RCC 7860 (cell line): ENCODE measurements around the gene FRMPD1.
"Not testable (repeated sequence)": the region's sequence is repeated elsewhere in the genome, so short reads cannot be mapped to it uniquely, and the experiment has no call there.

Source experiments
- DNase-seq: peaks from one replicate; pipeline ENCODE4 v3.0.0-alpha.2; 2015; ENCODE audit warnings: low spot score
- FAIRE-seq: peaks from 2 replicates; lab custom pipeline; 2012; peaks lifted over from hg19 to GRCh38; lab: Jason Lieb, UNC

Gene FRMPD1

DNA sequence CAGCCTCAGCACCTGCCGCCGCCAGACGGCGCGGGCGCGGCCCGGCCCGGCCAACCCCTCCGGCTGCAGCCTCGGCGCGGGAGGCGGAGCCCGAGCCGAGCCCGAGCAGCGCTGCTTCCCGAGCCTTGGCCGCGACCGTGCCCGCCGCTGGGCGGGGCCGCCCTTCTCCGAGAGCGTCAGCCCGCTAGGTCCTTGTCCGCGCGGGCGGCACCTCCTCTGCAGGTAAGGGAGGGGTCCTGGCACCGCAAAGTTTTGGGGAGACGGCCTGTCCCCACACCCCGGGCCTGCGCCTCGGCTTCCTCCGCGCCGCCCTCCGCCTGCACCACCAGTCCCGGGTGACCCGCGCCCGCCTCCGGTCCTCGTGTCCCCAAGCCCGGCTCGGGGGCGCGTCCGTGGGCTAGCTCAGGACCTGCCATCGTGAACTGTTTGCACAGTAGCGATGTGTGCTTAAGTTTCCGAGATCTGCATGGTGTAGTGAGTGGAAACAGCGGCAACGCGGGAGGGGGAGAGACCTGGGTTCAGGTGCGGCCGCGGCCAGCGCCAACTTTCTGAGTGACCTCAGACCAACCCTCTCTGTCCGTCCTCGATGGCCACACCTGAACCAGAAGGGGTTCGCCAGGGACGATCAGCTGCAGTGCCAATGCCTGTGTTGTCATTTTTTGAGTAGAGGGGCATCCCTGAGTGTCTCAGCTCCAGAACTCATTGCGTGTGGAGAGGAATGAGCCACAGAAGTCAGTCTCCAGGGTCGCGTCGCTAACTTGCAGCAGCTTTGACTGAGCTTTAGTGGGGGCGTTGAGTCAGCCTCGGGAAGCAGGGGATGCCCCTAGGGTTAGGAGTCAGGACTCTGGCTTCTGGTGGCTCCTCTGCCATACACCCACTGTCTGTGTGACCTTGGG, at the start of gene FRMPD1:
Gene FRMPD1, plus strand, starts transcription at position 82 of the 896 bp plus-strand sequence. CDS start 41,688 bp downstream, outside the sequence.
- no peak for FAIRE-seq

GRCh38 chr9:37602061-37602460, 48.7 kb upstream of the FRMPD1 start:
- DNase-seq, FAIRE-seq: not testable (repeated sequence)

More for the DNA sequence above, at the start of gene FRMPD1:
- DNase-seq = no peak

DNA sequence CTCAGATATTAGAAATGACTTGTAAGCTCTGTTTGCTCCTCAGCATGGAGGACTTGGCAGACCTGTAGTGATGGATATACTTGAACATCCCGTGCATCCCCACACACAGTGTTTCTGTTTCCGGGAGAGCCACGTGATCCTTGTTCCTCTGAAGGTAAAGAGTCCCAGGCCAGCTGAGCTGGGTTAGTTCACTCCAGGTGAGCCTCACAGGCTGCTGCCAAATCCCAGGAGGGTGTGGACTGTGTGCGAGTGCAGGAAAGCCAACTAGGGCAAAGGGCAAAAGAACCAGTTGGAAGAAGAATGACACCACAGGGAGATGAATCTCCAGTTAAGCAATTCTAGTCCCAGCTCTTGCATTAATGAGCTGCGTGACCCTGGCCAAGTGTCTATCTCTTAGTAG, 47.9 kb upstream of the FRMPD1 start:
- DNase-seq = no peak
- FAIRE-seq = no peak

- no peak for DNase-seq
- FAIRE-seq = no peak
Observed at GRCh38 chr9:37604296-37604695, 46.5 kb upstream of the FRMPD1 start.

DNA sequence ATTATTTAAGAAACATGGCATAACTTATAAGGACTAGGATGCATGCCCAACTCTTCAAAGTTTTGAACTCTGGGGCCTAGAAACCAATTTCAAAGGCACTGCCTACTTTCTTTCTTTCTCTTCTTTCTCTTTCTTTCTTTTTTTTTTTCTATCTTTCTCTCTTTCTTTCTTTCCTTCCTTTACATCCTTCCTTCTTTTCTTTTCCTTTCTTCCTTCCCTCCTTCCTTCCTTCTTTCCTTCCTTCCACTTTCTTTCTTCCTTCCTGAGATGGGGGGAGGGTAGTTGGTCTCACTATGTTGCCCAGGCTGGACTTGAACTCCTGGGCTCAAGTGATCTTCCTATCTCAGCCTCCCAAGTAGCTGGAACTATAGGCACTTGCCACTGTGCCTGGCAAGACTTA, 42.5 kb upstream of the FRMPD1 start:
- DNase-seq (no peak), FAIRE-seq (no peak)

GRCh38 chr9:37609735-37610397, 40.9 kb upstream of the FRMPD1 start:
- FAIRE-seq = no peak
- no peak for DNase-seq

GRCh38 chr9:37611014-37611413, 39.7 kb upstream of the FRMPD1 start:
- DNase-seq (no peak), FAIRE-seq (no peak)

- FAIRE-seq = no peak
- DNase-seq = no peak
Observed at GRCh38 chr9:37611961-37612360, 38.8 kb upstream of the FRMPD1 start.

DNA sequence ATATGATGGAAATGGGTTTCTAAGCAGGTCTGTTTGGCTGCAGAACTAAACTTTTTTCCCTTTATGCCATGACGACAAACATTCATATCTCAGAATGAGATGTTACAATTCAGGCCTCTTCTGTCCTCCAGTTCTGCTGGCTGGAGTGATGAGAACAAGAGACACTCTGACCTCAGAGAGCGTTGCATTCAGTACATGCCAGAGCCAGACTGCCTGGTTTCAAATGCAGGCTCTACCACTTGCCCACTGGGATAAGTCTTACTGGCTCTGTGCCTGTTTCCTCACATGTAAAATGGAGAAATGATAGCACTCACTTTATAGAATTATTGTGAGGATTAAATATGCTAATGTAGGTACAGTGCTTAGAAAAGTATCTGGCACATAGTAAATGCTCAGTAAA, 33.6 kb upstream of the FRMPD1 start:
- FAIRE-seq = no peak
- no peak for DNase-seq

GRCh38 chr9:37617832-37618231, 32.9 kb upstream of the FRMPD1 start:
- no peak for FAIRE-seq
- DNase-seq = no peak

GRCh38 chr9:37618817-37619216, 31.9 kb upstream of the FRMPD1 start:
- peak; percentile 58 for DNase-seq
- FAIRE-seq = no peak

DNA sequence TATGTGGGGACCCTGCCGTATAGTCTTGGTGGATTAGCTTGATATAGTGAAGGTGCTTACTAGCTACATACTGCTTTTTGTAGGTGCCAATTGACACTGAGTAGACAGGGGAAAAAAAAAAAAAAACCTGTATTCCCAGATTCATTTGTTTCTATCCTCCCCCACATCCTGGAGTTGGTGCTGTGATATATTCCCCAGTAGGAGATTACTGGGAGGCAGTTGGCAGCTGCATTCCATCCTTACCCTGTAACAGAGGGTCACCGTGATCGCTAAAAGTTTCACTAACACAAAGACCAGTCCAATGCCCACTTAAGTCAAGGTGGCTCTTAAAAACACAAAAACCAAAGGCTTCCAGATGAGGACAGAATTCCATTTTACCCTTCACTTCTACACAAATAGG, 30.9 kb upstream of the FRMPD1 start:
- FAIRE-seq (no peak), DNase-seq (no peak)

GRCh38 chr9:37620396-37620795, 30.4 kb upstream of the FRMPD1 start:
- no peak for DNase-seq
- no peak for FAIRE-seq

DNA sequence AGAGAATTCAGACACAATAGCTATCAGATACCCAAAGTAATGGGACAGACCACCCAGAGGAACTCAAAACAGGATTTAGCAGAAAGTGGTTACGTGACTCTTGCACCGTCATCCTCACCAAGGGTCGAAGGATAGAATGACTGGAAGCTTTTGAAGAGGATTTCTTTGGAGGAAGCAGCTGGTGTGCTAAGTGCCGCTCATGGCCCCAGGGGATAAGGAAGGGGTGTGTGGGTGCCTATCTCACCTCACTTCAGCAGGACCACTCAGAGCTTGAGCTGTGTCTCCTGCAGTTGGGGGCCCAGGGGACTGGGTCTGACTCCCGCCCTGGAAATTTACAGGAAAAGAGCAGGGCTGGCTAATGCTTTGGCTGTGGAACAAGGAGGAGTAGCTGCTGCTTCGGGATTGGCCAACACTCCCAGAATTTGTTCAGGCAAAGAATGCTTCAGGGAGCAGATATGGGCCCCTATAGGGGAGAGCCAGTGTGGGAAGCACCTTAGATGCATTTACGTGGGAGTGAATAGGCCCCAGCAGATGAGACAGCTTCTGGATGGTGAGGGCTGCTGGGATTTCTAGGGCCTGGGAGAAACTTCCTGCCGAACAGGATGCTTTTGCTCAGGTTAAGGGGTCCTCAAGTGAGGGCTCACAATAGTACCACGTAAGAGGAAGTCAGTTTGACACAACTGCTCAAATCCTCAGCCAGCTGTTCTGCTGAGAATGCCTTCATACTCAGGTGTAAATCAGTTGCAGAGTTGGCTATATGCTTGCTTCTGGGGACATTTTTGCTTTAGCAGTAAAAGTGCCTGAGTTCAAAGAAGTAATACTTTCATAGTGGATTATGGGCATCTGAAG, 29.3 kb upstream of the FRMPD1 start:
- no peak for DNase-seq
- no peak for FAIRE-seq

- DNase-seq = no peak
- no peak for FAIRE-seq
Observed at GRCh38 chr9:37622462-37622861, 28.3 kb upstream of the FRMPD1 start.

- FAIRE-seq (no peak), DNase-seq (no peak)
Observed at GRCh38 chr9:37623267-37623666, 27.5 kb upstream of the FRMPD1 start.

DNA sequence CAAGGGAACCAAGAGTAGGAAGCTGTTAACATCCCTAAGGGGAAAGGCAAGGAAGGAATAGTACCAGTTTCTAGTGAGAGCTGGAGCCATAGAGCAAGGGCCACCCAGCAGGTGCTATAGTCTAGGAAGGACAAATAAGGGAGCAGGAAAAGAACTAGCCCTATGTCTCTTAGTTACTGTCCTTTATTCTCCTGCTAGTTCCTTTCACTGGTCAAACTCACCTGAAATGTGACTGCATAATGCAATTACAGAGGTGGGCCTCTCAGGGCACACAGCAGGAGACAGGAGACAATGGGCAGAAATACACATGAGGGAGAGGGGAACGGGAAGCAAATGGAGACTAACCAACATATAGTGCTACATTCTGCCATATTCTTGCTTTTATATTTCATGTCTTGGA, 26.7 kb upstream of the FRMPD1 start:
- DNase-seq (no peak), FAIRE-seq (no peak)

DNA sequence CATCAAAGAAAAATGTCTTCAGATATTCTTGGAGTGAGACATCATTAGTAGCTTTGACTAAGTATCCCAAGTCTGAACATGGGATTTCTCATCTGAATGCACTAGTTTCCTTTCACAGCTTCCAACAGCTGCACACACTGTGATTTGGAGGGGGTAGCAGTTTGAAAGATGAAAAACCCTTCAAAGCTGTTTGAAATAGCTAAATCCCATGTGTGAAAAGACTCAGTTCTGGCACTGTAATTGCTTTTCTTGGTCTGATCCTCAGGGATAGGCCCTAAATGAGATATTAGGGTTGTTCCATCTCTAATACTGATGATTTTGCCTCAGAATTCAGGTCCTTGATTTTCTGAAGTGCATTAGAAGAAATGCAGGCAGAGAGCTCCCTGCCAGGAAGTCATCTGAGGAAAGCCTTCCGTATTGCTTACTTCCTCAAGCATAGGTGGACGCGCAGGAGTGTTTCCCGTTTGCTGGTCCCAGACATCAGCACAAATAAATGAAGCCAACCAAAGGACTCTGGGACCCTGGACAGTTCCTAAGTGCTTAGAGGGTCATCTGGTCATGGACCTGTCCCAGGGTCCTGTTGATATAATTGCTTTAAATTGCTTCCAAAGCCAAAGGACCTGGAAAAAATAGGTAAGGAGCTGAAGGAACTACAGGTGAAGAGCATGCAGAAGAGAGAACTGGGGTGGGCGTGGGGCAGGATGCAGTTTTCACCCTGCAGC, 25.6 kb upstream of the FRMPD1 start:
- no peak for FAIRE-seq
- no peak for DNase-seq

DNA sequence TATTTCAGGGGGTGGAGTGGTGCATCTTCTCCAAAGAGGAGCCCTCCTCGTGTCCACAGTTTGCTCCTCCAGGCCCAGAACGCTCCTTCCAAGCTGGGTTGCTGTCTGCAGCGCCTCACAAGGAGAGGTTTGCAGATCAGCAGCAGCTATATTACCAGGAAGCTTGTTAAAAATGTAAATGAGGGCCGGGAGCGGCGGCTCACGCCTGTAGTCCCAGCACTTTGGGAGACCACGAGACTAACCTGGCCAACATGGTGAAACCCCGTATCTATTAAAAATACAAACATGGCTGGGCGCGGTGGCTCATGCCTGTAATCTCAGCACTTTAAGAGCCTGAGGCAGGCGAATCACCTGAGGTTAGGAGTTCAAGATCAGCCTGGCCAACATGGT, 25.0 kb upstream of the FRMPD1 start:
- DNase-seq = no peak
- no peak for FAIRE-seq

- no peak for DNase-seq
- no peak for FAIRE-seq
Observed at GRCh38 chr9:37626708-37627292, 24.0 kb upstream of the FRMPD1 start.
